NT2/D1 (cell line): ENCODE results near the gene ZNF555.
"Not testable (repeated sequence)": the region's sequence is repeated elsewhere in the genome, so short reads cannot be mapped to it uniquely, and the experiment has no call there.

Source experiments
- SUZ12 ChIP-seq: IDR thresholded peaks from 2 replicates; pipeline ENCODE4 v1.6.1; 2011; ENCODE audit not compliant: insufficient read length, insufficient read depth; ENCODE audit errors: extremely low read depth
- YY1 ChIP-seq: IDR thresholded peaks from 2 replicates; pipeline ENCODE4 v1.6.1; 2011; ENCODE audit not compliant: insufficient read length, insufficient read depth
- ZNF274 ChIP-seq: IDR thresholded peaks from 2 replicates; pipeline ENCODE4 v1.6.1; 2011; ENCODE audit warnings: mild to moderate bottlenecking, low read depth, low read length

GRCh38 chr19:2872175-2872574, 30.9 kb downstream of the ZNF555 start:
- TF ChIP-seq YY1, SUZ12, ZNF274: not testable (repeated sequence)
